ENCODE data around the gene AP3M1. TPM values are rescaled to one million over a fixed set of nuclear protein-coding genes. Genes with fewer than 3 reads are reported as not detected.

The AP3M1 gene
- total RNA-seq, 1 experiment from 2014 or later, result 52.9 TPM

Other genes starting within 250 kb of the AP3M1 start
- gene PLAU, start 239.7 kb downstream of the AP3M1 start, total RNA-seq (2014; rRNA removed; shearing (Covaris generic); ENCODE audit: low replicate concordance), result 3.2 and 6.3 TPM in 2 replicates
- 37.6 and 50.5 TPM in 2 replicates for gene VCL, start 152.7 kb downstream of the AP3M1 start, total RNA-seq (2014; rRNA removed; shearing (Covaris generic); ENCODE audit: low replicate concordance)
- 29.0 and 41.4 TPM in 2 replicates for gene ADK, start 393 bp upstream of the AP3M1 start, total RNA-seq (2014; rRNA removed; shearing (Covaris generic); ENCODE audit: low replicate concordance)

Measured in Karpas-422 (cell line).